Bone marrow (tissue), 2 donors: Measurements from ENCODE around the gene ANKS1A.
"Not testable (repeated sequence)": the region's sequence is repeated elsewhere in the genome, so short reads cannot be mapped to it uniquely, and the experiment has no call there.

Experiments
- DNase-seq, 2 donors: peaks; one replicate each; lab custom pipeline; 2025; lab: John Stamatoyannopoulos, UW

The ANKS1A gene

DNA sequence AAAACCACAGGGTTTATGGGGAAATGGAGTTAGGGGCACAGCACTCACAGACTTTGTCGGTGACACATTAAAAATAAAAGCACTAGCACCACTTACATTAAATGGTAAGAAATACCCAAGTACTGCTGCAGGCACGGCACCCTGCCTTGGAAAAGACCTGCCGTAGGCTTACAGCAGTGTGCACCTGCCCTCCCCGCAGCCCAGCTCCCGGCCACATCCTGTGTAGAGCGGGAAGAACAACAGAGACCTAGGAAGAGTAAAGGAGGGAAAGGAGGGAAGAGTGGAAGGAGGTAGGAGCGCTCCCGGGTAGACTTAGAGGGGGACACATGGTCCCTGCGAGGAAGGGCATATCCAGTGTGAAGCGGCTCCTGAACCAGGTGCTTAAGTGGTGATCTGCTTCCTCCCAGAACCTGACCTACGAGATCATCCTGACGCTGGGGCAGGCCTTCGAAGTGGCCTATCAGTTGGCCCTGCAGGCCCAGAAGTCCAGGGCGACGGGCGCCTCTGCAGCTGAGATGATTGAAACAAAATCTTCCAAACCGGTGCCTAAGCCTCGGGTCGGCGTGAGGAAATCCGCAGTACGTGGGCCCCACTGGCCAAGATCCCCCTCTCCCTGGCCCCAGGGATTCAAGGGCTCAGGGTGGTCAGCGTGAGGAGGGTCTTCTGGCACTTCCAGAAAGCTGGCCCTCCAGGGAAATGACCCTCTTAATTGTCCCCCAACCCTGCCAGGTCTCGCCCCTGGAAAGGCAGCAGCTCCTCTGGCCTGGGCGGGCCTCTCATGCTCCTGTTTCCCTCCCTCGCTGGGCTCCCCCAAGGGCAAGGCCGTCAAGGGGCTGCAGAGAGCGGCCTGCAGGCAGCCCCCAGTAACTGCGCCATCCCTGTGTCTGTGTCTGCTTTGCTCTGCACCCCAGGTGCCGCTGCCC, 196.6 kb downstream of the ANKS1A start:
- DNase-seq: no peak

GRCh38 chr6:35086282-35086632, 197.2 kb downstream of the ANKS1A start:
- no peak for DNase-seq

- DNase-seq: no peak
Measured at GRCh38 chr6:35086636-35087360, 197.7 kb downstream of the ANKS1A start.

DNA sequence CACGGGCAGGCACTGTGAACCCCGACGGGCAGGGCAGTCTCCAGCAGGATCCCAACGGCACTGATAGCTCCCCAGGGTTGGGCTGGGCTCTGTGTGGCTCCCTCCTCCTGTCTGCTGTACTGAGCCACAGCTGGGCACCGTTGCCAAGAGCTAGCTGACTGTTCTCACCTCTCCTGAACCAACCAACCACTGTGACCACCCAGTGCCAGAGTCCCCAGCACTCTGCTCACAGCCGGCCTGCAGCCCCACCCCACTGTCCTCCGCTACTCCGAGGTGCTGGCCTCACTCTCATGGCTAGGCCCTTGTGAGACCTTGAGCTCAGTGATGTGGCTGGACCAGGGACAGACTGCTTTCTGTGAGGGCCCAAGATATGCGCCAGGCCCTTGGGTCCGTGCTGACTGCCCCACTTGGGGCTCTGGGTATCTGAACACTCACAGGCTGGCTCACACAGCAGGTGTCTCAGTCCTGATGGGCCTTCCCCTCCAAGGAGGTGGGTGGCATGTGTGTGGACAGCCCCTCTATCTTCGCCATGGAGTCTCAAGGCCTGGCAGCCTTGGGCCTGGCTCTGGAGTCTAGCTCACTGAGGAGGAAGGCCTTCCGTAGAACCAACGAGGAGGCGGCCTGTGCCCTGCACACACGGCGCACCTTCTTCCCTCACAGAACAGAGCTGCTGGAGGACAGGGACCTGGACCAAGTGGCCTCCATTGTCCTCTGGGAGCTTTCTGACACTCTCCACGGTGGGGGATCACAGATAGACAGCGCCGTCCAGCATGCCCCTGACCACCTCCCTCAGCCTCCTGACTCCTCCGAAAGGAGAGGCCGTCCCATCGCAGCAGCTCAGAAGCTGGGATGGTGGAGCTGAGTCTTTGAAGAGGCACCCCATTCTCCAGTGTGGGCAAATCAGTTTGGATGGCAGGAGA, 198.6 kb downstream of the ANKS1A start:
- DNase-seq: no peak

DNA sequence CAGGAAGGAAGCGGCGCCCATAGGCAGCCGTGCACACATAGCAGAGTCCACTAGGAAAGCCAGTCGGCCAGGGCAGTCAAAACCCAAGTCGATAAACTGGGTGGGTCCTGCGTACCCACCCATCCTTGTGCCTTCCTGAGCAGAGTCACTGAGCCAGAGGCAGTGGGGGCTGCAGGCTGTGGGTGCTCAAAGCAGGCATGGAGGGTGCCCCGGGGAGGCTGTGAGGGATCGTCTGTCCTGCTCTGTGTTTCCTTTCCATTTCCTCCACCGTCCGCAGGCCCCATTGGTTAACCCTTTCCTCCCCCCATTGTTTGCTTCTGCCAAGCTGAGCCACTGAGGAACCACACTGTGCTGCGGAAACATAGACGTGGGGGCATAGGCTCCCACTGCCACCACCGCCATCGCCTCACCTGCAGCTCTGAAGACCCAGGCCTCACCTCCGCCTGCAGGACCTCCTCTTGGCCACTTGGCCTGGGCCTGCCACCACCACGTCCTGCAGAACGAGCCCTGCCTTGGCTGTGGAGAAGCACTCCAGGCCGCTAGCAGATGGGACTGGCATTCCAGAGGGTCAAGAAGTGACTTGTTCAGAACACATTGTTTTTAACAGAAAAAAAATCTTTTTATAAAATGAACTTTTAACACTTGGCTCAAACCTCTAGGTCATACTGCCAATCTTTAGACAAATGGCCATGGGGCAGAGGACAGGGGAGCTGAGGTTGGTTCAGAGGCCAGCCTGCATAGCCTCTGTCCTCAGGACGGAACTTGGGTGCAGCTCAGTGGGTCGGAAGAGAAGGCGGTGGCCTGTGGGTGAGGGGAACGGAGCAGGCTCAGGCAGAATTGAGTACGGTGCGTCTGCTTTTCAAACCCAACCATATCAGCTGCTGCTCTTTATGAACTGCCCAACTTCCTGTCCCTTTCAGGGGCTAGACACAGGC, 199.5 kb downstream of the ANKS1A start:
- DNase-seq: no peak

DNA sequence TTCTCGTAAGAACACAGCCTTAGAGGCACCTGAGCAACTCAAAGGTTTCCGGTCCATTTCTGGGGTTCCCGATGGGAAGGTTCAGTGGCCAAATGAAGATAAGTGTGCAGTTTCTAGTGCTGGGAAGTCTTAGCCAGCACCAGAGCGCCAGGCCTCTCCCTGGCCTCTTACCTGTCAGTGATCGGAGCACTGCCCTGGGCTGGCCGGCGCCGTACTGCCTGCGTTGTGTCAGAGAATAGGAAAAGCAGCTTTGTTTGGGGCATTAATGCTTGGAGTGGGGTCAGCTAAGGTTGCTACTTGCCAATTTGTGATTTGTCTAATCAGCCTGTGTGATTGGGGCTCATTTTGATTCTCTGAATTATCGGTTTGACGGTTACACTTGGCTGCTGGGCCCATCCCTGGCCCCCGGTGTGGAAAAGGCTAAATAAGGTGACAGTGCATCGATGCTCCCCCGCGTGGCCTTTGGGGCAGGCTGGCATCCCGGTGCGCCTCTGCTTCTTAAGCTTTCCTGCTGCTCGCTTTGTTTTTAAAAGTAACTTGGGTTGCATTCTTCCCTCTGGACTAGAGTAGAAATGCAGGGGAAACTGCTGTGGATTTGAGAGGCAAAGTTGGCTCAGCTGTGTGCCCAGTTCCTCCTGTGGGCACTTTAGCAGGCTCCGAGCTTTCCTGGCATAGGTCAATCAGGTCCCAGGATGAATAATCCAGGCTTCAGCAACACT, 200.3 kb downstream of the ANKS1A start:
- no peak for DNase-seq

- no peak for DNase-seq
Measured at GRCh38 chr6:35089935-35090505, 201.0 kb downstream of the ANKS1A start.

- DNase-seq: no peak
Measured at GRCh38 chr6:35090734-35091133, 201.7 kb downstream of the ANKS1A start.

- no peak for DNase-seq
Measured at GRCh38 chr6:35091346-35092083, 202.5 kb downstream of the ANKS1A start.

- no peak for DNase-seq
Measured at GRCh38 chr6:35092362-35093117, 203.5 kb downstream of the ANKS1A start.

DNA sequence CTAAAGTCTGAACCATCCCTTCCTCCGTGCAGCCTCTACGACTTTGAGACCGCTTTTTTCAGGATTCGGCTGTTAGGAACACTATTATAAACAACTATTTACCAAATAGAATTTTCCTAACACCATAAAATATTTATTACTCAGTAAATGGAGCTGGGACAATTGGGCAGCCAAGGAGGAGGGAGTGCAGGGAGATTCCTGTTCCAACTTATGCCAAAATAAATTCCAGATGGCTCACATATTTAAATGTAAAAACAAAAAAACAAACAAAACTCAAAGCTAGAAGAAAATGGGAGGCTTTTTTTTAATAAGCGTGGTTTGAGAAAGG, 204.0 kb downstream of the ANKS1A start:
- DNase-seq: no peak

DNA sequence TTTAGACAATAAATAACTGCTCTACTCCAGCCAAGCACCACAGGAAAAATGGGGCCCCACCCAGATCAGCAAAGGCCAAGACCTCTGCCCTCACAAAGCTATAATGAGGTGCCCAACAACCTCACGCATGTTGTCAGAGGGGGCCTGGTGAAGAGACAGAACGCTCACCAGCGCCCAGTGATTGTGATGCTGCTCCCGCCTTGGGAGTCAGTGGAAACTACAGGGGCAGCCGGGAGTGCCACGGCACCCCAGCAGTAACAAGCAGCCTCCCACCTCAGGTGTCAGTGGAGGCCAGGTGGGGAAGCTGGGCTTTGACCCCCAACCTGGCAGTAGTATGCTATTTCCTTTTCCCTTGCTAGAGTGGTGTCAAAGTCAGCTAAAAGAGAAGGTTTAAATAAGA, 204.7 kb downstream of the ANKS1A start:
- no peak for DNase-seq

DNA sequence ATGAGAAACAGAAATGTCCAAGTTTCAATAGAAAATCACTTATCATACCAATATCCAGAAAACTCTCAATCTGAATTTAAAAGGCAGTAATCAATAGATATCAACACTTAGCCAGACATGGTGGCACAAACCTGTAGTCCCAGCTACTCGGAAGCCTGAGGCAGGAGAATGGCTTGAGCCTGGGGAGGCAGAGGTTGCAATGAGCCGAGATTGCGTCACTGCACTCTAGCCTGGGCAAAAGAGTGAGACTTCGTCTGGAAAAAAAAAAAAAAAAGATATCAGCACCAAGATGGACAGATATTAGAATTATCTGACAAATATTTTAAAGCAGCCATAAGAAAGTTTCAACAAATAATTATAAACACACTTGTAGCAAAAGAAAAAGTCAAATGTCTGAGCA, 205.1 kb downstream of the ANKS1A start:
- DNase-seq: no peak

DNA sequence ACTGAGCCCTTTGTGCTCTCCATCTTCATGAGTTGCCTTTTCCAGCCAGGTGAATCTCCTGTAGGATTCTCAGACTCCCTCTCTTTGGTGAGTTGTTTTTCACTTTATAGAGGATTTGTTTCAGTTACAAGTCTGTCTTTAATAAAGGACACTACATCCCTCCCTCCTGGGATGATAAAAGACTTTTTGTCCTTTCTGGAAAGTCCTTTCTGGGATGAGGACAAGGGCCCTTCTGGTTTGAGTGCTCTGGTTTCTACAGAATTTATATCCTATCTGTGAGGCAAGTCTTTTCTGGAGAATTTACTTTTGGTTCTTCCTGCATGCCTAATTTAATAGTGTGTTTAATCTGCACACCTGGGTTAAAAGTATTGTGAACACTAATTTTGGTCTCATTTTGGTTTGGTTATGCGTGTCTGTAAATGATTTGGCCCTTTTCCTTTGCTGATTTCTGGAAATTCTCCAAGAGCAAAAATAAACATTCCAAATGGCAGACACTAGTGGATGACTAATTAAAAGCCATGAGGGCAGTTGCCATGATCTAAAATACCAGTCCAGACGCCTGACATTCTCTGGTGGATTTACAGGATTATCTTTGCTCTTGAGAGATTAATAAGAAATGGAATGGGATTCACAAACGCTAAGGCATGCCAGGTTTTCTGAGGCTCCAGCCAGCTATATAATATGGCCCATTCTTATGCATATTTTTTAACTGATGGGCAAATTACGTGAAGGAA, 207.2 kb downstream of the ANKS1A start:
- no peak for DNase-seq

GRCh38 chr6:35099116-35099515, 210.1 kb downstream of the ANKS1A start:
- no peak for DNase-seq

GRCh38 chr6:35105078-35105477, 216.0 kb downstream of the ANKS1A start:
- DNase-seq: no peak

GRCh38 chr6:35106061-35106460, 217.0 kb downstream of the ANKS1A start:
- not testable (repeated sequence) for DNase-seq

DNA sequence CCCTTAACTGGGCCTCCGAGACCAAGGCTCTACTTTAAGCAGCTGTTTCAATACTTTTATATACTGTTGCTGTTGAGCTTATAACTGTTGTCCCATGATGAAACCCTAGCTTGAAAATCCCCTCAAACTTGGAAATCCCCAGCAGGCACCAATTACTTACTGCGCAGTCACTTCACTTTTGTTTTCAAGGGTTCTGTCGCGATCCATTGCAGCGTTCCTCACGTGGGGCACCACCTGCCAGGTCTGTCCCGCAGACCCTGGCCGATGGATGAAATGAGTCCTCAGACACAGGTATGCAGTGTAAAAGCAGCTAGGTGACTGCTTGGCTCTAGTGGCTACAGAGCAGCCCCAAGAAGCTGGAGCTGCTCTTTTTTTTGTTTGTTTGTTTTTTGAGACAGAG, 218.2 kb downstream of the ANKS1A start:
- DNase-seq: not testable (repeated sequence)
